22Rv1 (cell line): Measurements from ENCODE around the gene MARCHF10.

ENCODE experiments used
- CTCF ChIP-seq: fragments of 450-650 bp; IDR thresholded peaks from 2 replicates; pipeline ENCODE4 v1.5.1; 2017; ENCODE audit warnings: mild to moderate bottlenecking
- ZFX ChIP-seq: fragments of 450-650 bp; IDR thresholded peaks from 2 replicates; pipeline ENCODE4 v1.6.1; 2017; ENCODE audit warnings: antibody characterized with exemption, borderline replicate concordance

DNA sequence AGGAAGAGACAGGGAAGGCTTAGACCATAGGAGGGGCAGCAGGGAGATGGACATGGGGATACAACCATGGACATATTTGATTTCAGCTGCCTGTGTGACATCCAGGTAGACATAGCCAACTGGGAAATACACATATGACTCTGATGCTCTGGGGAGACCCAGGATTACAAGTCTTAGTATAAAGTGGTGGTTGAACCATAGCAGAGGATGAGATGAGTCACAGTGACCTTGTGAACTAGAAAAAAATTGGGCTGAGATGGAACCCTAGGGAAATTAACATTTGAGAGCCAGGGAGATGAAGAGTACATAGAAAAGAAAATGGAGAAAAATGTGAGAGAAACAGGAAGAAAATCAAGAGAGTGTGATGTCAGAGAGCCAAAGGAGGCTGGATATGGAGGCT is 10.2 kb downstream of the MARCHF10 start:
- TF ChIP-seq CTCF, result no peak
- TF ChIP-seq ZFX, result no peak
